ENCODE results near the gene LHPP.

Gene LHPP

GRCh38 chr10:124559372-124560132 is 97.9 kb downstream of the LHPP start:
- no peak for DNase-seq

- DNase-seq = no peak
These were observed 98.9 kb downstream of the LHPP start for GRCh38 chr10:124560377-124561105.

- no peak for DNase-seq
These were observed 99.6 kb downstream of the LHPP start for GRCh38 chr10:124561206-124561605.

- DNase-seq = no peak
These were observed 100.9 kb downstream of the LHPP start for GRCh38 chr10:124562425-124563060.

- DNase-seq = no peak
These were observed 101.9 kb downstream of the LHPP start for GRCh38 chr10:124563320-124564040.

- no peak for DNase-seq
These were observed 103.3 kb downstream of the LHPP start for GRCh38 chr10:124564881-124565280.

GRCh38 chr10:124565565-124566221 is 104.1 kb downstream of the LHPP start:
- peak; percentile 81 for DNase-seq

- DNase-seq = no peak
These were observed 104.7 kb downstream of the LHPP start for GRCh38 chr10:124566222-124566888.

- no peak for DNase-seq
These were observed 105.6 kb downstream of the LHPP start for GRCh38 chr10:124566981-124567835.

- DNase-seq = no peak
These were observed 106.7 kb downstream of the LHPP start for GRCh38 chr10:124568339-124568738.

GRCh38 chr10:124568848-124569622 is 107.4 kb downstream of the LHPP start:
- DNase-seq = no peak

GRCh38 chr10:124569623-124570470 is 108.2 kb downstream of the LHPP start:
- no peak for DNase-seq

- DNase-seq = no peak
These were observed 109.0 kb downstream of the LHPP start for GRCh38 chr10:124570646-124571045.

- no peak for DNase-seq
These were observed 111.1 kb downstream of the LHPP start for GRCh38 chr10:124572751-124573150.

GRCh38 chr10:124573726-124574455 is 112.3 kb downstream of the LHPP start:
- no peak for DNase-seq

- DNase-seq = no peak
These were observed 112.9 kb downstream of the LHPP start for GRCh38 chr10:124574456-124575070.

- no peak for DNase-seq
These were observed 113.7 kb downstream of the LHPP start for GRCh38 chr10:124575107-124576035.

All from NCI-H1092 (cell line).